ENCODE data around the gene ANKRD63.

Gene ANKRD63

GRCh38 chr15:40313531-40314398, 30.9 kb upstream of the ANKRD63 start:
- peak; percentile 37 for DNase-seq

GRCh38 chr15:40312370-40313158, 29.7 kb upstream of the ANKRD63 start:
- DNase-seq, result no peak

GRCh38 chr15:40310993-40311392, 28.1 kb upstream of the ANKRD63 start:
- no peak for DNase-seq

- DNase-seq, result no peak
Observed at GRCh38 chr15:40310001-40310959, 27.4 kb upstream of the ANKRD63 start.

- DNase-seq, result no peak
Observed at GRCh38 chr15:40309344-40309862, 26.5 kb upstream of the ANKRD63 start.

GRCh38 chr15:40307421-40308211, 24.8 kb upstream of the ANKRD63 start, which contains the start of gene PLCB2:
TSS of gene PLCB2 (minus strand) at chr15:40307935. CDS start at chr15:40307672, 263 bp downstream.
- DNase-seq, result no peak

- no peak for DNase-seq
Observed at GRCh38 chr15:40306908-40307307, 24.0 kb upstream of the ANKRD63 start.

GRCh38 chr15:40306371-40306770, 23.5 kb upstream of the ANKRD63 start:
- no peak for DNase-seq

GRCh38 chr15:40305281-40305680, 22.4 kb upstream of the ANKRD63 start:
- DNase-seq, result no peak

GRCh38 chr15:40303576-40303975, 20.7 kb upstream of the ANKRD63 start:
- no peak for DNase-seq

GRCh38 chr15:40302981-40303380, 20.1 kb upstream of the ANKRD63 start:
- DNase-seq, result no peak

GRCh38 chr15:40302288-40302886, 19.5 kb upstream of the ANKRD63 start:
- DNase-seq, result no peak

- no peak for DNase-seq
Observed at GRCh38 chr15:40301467-40302179, 18.8 kb upstream of the ANKRD63 start.

- DNase-seq, result no peak
Observed at GRCh38 chr15:40300771-40301170, 17.9 kb upstream of the ANKRD63 start.

- DNase-seq, result no peak
Observed at GRCh38 chr15:40300367-40300766, 17.5 kb upstream of the ANKRD63 start.

GRCh38 chr15:40298216-40298935, 15.5 kb upstream of the ANKRD63 start:
- no peak for DNase-seq

- DNase-seq, result no peak
Observed at GRCh38 chr15:40297356-40297755, 14.5 kb upstream of the ANKRD63 start.

GRCh38 chr15:40296561-40297230, 13.8 kb upstream of the ANKRD63 start:
- DNase-seq, result no peak

- no peak for DNase-seq
Observed at GRCh38 chr15:40295877-40296560, 13.2 kb upstream of the ANKRD63 start.
